GM12865 (cell line): Measurements from ENCODE around the gene IMPA2.

Experiments used
- DNase-seq: peaks from one replicate; pipeline ENCODE4 v3.0.0; 2010; ENCODE audit warnings: low read depth
- H3K4me3 ChIP-seq: 2 replicates; pipeline ENCODE4 v1.5.1; 2011; ENCODE audit warnings: mild to moderate bottlenecking, low read depth, low read length, control low read depth
- CTCF ChIP-seq: IDR thresholded peaks from 2 replicates; pipeline ENCODE4 v1.5.1; 2011; ENCODE audit warnings: low read length, control low read depth, low read depth, inconsistent platforms; ENCODE audit not compliant: insufficient read depth; ENCODE audit errors: missing control alignments

Gene IMPA2

GRCh38 chr18:12023375-12023774 lies 42.1 kb downstream of the IMPA2 start:
- H3K4me3 ChIP-seq: no peak overlapping the region
- TF ChIP-seq CTCF: no peak
- DNase-seq: no peak

GRCh38 chr18:12026562-12026961 lies 45.3 kb downstream of the IMPA2 start:
- no peak for DNase-seq
- H3K4me3 ChIP-seq: no peak overlapping the region
- TF ChIP-seq CTCF: no peak

DNA sequence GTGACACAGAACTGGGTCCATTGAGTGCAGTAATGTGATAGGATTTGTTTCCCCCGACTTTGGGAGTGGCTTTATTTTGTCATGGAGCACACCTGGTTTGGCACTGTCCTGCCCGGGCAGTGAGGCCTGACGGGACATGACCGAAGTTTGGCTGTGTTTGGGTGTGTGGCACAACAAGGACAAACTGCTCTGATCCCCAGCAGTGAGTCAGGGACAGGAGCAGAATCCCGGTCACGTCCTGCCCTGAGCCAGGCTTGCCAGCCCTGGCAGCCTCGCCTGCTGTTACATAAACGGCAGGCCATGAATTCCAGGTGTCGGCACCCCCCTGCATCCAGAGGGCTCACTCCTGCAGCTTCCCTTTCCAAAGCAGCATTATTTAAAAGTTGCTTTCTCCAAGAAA lies 45.7 kb downstream of the IMPA2 start:
- no peak for DNase-seq
- H3K4me3 ChIP-seq: no peak overlapping the region
- TF ChIP-seq CTCF: no peak

DNA sequence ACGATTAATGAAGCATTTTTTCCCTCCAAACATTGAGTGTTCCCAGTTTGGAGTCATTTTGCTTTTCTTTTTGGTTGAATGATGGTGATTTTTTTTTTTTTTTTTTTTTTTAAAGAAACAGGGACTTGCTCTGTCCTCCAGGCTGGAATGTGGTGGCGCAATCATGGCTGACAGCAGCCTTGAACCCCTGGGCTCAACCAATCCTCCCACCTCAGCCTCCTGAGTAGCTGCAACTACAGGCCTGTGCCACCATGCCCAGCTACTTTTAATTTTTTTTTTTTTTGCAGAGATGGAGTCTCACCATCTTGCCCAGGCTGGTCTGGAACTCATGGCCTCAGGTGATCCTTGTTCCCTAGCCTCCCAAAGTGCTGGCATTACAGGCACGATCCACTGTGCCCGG lies 46.2 kb downstream of the IMPA2 start:
- H3K4me3 ChIP-seq: no peak overlapping the region
- TF ChIP-seq CTCF: no peak
- DNase-seq: no peak

- H3K4me3 ChIP-seq: no peak overlapping the region
- TF ChIP-seq CTCF: no peak
- DNase-seq: no peak
Measured at GRCh38 chr18:12028040-12028628, 46.8 kb downstream of the IMPA2 start.

GRCh38 chr18:12028674-12029073 lies 47.4 kb downstream of the IMPA2 start:
- TF ChIP-seq CTCF: no peak
- no peak for DNase-seq
- H3K4me3 ChIP-seq: no peak overlapping the region

DNA sequence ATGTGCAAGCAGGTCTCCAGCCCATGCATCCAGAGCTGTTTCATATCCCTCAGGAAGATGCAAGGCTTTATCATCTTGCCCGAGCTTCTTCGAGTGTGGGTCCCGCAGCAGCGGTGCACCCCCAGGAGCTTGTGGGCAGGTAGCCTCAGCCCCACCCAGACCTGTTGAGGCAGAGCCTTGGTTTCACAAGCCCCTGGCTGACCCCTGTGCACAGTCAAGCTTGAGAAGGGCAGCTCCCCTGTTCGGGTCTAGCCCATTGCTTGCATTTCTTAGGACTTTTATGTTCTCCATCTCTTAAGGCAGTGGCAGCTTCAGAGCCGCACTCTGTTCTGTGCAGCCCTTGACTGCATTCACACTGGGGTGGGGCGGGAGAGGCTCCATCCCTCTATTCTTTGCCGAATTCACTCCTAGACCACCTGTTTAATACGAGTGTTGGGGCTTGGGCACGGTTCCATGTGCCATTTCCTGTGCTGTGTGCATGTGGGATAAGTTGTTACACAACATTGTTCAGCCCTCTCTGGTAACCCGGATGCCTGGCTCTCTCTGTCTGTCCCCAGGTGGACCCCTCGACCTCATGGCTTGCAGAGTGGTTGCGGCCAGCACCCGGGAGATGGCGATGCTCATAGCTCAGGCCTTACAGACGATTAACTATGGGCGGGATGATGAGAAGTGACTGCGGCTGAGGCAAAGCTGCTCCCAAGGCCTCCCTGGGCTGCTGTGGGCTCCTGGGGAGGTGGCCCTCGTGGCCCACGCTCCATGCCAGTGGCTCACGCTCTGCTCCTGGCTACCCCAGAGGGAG lies 48.7 kb downstream of the IMPA2 start:
- DNase-seq: no peak
- no peak for TF ChIP-seq CTCF

More for the DNA sequence above, 48.7 kb downstream of the IMPA2 start:
- H3K4me3 ChIP-seq: no peak overlapping the region
